ENCODE results near the gene KDM4C.

DNA sequence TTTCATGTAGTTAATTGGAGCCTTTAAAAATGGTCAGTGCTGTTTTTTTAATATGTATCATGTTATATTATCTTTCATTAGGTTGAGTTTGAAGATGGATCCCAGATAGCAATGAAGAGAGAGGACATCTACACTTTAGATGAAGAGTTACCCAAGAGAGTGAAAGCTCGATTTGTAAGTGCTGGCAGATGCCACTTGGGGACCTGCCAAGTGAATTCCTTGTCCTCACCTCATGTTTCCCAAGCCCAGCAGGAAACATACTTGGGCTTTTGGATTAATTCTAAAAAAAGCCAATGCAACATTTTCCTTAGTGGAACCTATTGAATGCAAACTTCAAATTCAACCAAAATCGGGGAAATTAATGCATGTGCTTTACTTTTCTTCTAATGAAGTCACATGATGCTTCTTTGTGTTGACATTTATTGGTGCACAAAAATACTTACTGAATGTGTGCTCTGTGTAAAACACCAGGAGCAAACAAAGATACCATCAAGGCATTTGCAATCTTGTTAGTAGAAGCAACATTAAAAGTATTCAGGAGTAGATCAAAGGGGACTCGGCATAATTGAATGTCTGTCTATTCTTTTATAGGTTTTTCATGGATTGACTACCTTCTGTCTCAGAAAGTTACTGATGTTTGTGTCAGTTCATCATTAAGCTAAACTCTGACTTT, 412.1 kb downstream of the KDM4C start:
- TF ChIP-seq, protein P1, sequence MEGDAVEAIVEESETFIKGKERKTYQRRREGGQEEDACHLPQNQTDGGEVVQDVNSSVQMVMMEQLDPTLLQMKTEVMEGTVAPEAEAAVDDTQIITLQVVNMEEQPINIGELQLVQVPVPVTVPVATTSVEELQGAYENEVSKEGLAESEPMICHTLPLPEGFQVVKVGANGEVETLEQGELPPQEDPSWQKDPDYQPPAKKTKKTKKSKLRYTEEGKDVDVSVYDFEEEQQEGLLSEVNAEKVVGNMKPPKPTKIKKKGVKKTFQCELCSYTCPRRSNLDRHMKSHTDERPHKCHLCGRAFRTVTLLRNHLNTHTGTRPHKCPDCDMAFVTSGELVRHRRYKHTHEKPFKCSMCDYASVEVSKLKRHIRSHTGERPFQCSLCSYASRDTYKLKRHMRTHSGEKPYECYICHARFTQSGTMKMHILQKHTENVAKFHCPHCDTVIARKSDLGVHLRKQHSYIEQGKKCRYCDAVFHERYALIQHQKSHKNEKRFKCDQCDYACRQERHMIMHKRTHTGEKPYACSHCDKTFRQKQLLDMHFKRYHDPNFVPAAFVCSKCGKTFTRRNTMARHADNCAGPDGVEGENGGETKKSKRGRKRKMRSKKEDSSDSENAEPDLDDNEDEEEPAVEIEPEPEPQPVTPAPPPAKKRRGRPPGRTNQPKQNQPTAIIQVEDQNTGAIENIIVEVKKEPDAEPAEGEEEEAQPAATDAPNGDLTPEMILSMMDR (IDR thresholded peaks at IDR 0.05): no peak
- no peak for TF ChIP-seq POLR2A (IDR thresholded peaks at IDR 0.05)

Measured in thyroid gland (tissue), 4 donors.